ENCODE measurements around the gene DDX39A. TPM values are rescaled to one million over a fixed set of nuclear protein-coding genes. Genes with fewer than 3 reads are reported as not detected.

Gene DDX39A
- total and polyA plus RNA-seq, 2 donors (not counting 1 experiment from before 2014, with no cell fraction given) = 35.9 to 36.5 TPM

GRCh38 chr19:14418856-14419105 is 360 bp downstream of the DDX39A start:
- no peaks in the 10 kb centered on the region for H3K9me3 ChIP-seq (ENCODE audit: control insufficient read depth, insufficient read depth, low read depth, low read length)
- H3K79me2 ChIP-seq (ENCODE audit: control insufficient read depth, insufficient read depth, low read length) = peaks cover 50% of the 10 kb centered on the region
- H3K27me3 ChIP-seq (ENCODE audit: control insufficient read depth, insufficient read depth, low read length) = no peaks in the 10 kb centered on the region
- peak overlapping the region; percentile 80 for H3K9ac ChIP-seq (ENCODE audit: insufficient read depth, low read length)
- peak overlapping the region; percentile 91 for H3K27ac ChIP-seq (ENCODE audit: insufficient read depth, low read length)
- peaks cover 4% of the 10 kb centered on the region for H3K36me3 ChIP-seq (ENCODE audit: control insufficient read depth, insufficient read depth, low read length)
- no peak for DNase-seq (ENCODE audit: low read depth in 2 of 2)
- H3K4me3 ChIP-seq (replicated peaks in 1 of 4; ENCODE audit: control extremely low read depth in 1 of 4, insufficient read depth in 1 of 4, low read depth in 3 of 4, low read length in 4 of 4) = peak overlapping the region; percentile 65 to 92 (median 80)
- no peak overlapping the region for H2AFZ ChIP-seq (ENCODE audit: low read length)
- peaks cover 11% of the 10 kb centered on the region for H3K4me1 ChIP-seq (ENCODE audit: control insufficient read depth, extremely low read depth, insufficient read depth, low read length)
- no peak for TF ChIP-seq EZH2 (IDR thresholded peaks at IDR 0.05; ENCODE audit: low read length, missing control alignments)
- no peak for TF ChIP-seq CTCF (conservative IDR thresholded peaks at IDR 0.05 in 1 of 2, IDR thresholded peaks at IDR 0.05 in 1 of 2; ENCODE audit: low read depth in 1 of 2, low read length in 2 of 2)
- H4K20me1 ChIP-seq (ENCODE audit: control insufficient read depth, extremely low read depth, insufficient read depth, low read length) = peaks cover 1% of the 10 kb centered on the region
- no peak overlapping the region for H3K4me2 ChIP-seq (ENCODE audit: extremely low read depth, insufficient read depth, low read length)

- Histone ChIP-seq H3K9me3 (ENCODE audit: control insufficient read depth, insufficient read depth, low read depth, low read length) (no peaks in the 10 kb centered on the region), H3K36me3 (ENCODE audit: control insufficient read depth, insufficient read depth, low read length) (peaks cover 12% of the 10 kb centered on the region), H3K4me2 (ENCODE audit: extremely low read depth, insufficient read depth, low read length) (peak overlapping the region; percentile 70), H3K9ac (ENCODE audit: insufficient read depth, low read length) (no peak overlapping the region), H3K27me3 (ENCODE audit: control insufficient read depth, insufficient read depth, low read length) (no peaks in the 10 kb centered on the region), H3K4me3 (replicated peaks in 1 of 4; ENCODE audit: control extremely low read depth in 1 of 4, insufficient read depth in 1 of 4, low read depth in 3 of 4, low read length in 4 of 4) (peak overlapping the region in 2 of 4 experiments; percentile 11 to 38), H4K20me1 (ENCODE audit: control insufficient read depth, extremely low read depth, insufficient read depth, low read length) (peaks cover 4% of the 10 kb centered on the region), H3K27ac (ENCODE audit: insufficient read depth, low read length) (peak overlapping the region; percentile 37), H3K79me2 (ENCODE audit: control insufficient read depth, insufficient read depth, low read length) (peaks cover 70% of the 10 kb centered on the region), H2AFZ (ENCODE audit: low read length) (no peak overlapping the region), H3K4me1 (ENCODE audit: control insufficient read depth, extremely low read depth, insufficient read depth, low read length) (peaks cover 11% of the 10 kb centered on the region)
- TF ChIP-seq CTCF (conservative IDR thresholded peaks at IDR 0.05 in 1 of 2, IDR thresholded peaks at IDR 0.05 in 1 of 2; ENCODE audit: low read depth in 1 of 2, low read length in 2 of 2) = no peak
- no peak for TF ChIP-seq EZH2 (IDR thresholded peaks at IDR 0.05; ENCODE audit: low read length, missing control alignments)
- no peak for DNase-seq (ENCODE audit: low read depth in 2 of 2)
Measured at GRCh38 chr19:14416817-14417231, 2.3 kb downstream of the DDX39A start.

GRCh38 chr19:14414926-14415690 is 4.0 kb downstream of the DDX39A start:
- H3K4me3 ChIP-seq (replicated peaks in 1 of 4; ENCODE audit: control extremely low read depth in 1 of 4, insufficient read depth in 1 of 4, low read depth in 3 of 4, low read length in 4 of 4) = no peak overlapping the region
- H3K9me3 ChIP-seq (ENCODE audit: control insufficient read depth, insufficient read depth, low read depth, low read length) = no peaks in the 10 kb centered on the region
- H3K36me3 ChIP-seq (ENCODE audit: control insufficient read depth, insufficient read depth, low read length) = peaks cover 29% of the 10 kb centered on the region
- H3K9ac ChIP-seq (ENCODE audit: insufficient read depth, low read length) = no peak overlapping the region
- no peak for TF ChIP-seq CTCF (conservative IDR thresholded peaks at IDR 0.05 in 1 of 2, IDR thresholded peaks at IDR 0.05 in 1 of 2; ENCODE audit: low read depth in 1 of 2, low read length in 2 of 2)
- TF ChIP-seq EZH2 (IDR thresholded peaks at IDR 0.05; ENCODE audit: low read length, missing control alignments) = no peak
- peaks cover 85% of the 10 kb centered on the region for H3K79me2 ChIP-seq (ENCODE audit: control insufficient read depth, insufficient read depth, low read length)
- H3K4me2 ChIP-seq (ENCODE audit: extremely low read depth, insufficient read depth, low read length) = no peak overlapping the region
- peaks cover 11% of the 10 kb centered on the region for H3K4me1 ChIP-seq (ENCODE audit: control insufficient read depth, extremely low read depth, insufficient read depth, low read length)
- DNase-seq (ENCODE audit: low read depth in 2 of 2) = no peak
- H3K27ac ChIP-seq (ENCODE audit: insufficient read depth, low read length) = no peak overlapping the region
- H4K20me1 ChIP-seq (ENCODE audit: control insufficient read depth, extremely low read depth, insufficient read depth, low read length) = peaks cover 4% of the 10 kb centered on the region
- no peak overlapping the region for H2AFZ ChIP-seq (ENCODE audit: low read length)
- no peaks in the 10 kb centered on the region for H3K27me3 ChIP-seq (ENCODE audit: control insufficient read depth, insufficient read depth, low read length)
